Hepatocyte (in vitro differentiated cells): ENCODE measurements around the gene RIMBP2. TPM values are rescaled to one million over a fixed set of nuclear protein-coding genes. Genes with fewer than 3 reads are reported as not detected.

ENCODE experiments used
- DNase-seq: peaks from one replicate; pipeline ENCODE4 v3.0.0-alpha.2; 2016; ENCODE audit warnings: low spot score
- H2AFZ ChIP-seq: fragments of 200-600 bp; sonication (generic); 2 replicates; pipeline ENCODE4 v1.6.0; 2016; ENCODE audit warnings: antibody characterized with exemption, mild to moderate bottlenecking
- H3K27ac ChIP-seq: fragments of 200-600 bp; sonication (generic); 2 replicates; pipeline ENCODE4 v1.5.1; 2016; ENCODE audit warnings: mild to moderate bottlenecking
- H3K27me3 ChIP-seq: fragments of 200-600 bp; sonication (generic); 2 replicates; pipeline ENCODE4 v1.6.1; 2016
- H3K36me3 ChIP-seq: fragments of 200-600 bp; sonication (generic); replicated peaks from 2 replicates; pipeline ENCODE4 v1.5.1; 2016; ENCODE audit warnings: low read depth; ENCODE audit not compliant: insufficient read depth
- H3K4me1 ChIP-seq: fragments of 200-600 bp; sonication (generic); 2 replicates; pipeline ENCODE4 v1.5.1; 2016; ENCODE audit warnings: mild to moderate bottlenecking, moderate library complexity; ENCODE audit not compliant: insufficient read depth
- H3K4me2 ChIP-seq: fragments of 200-600 bp; sonication (generic); 2 replicates; pipeline ENCODE4 v1.6.0; 2016
- H3K4me3 ChIP-seq: fragments of 200-600 bp; sonication (generic); 2 replicates; pipeline ENCODE4 v1.5.1; 2016; ENCODE audit warnings: mild to moderate bottlenecking
- H3K79me2 ChIP-seq: fragments of 200-600 bp; sonication (generic); 2 replicates; pipeline ENCODE4 v1.6.0; 2017; ENCODE audit warnings: mild to moderate bottlenecking
- H3K9me2 ChIP-seq: fragments of 200-600 bp; sonication (generic); replicated peaks from 2 replicates; pipeline ENCODE4 v1.6.0; 2017; ENCODE audit warnings: mild to moderate bottlenecking; ENCODE audit not compliant: insufficient read depth
- H3K9me3 ChIP-seq: fragments of 200-600 bp; sonication (generic); 2 replicates; pipeline ENCODE4 v1.5.1; 2016; ENCODE audit warnings: low read depth, mild to moderate bottlenecking
- H4K20me1 ChIP-seq: fragments of 200-600 bp; sonication (generic); 2 replicates; pipeline ENCODE4 v1.6.0; 2016; ENCODE audit warnings: mild to moderate bottlenecking; ENCODE audit not compliant: insufficient read depth, poor library complexity, severe bottlenecking
- CTCF ChIP-seq: fragments of 200-600 bp; sonication (generic); IDR thresholded peaks from 2 replicates; pipeline ENCODE4 v1.5.1; 2016; ENCODE audit warnings: antibody characterized with exemption, mild to moderate bottlenecking; ENCODE audit not compliant: poor library complexity
- EZH2 ChIP-seq: fragments of 200-600 bp; sonication (generic); IDR thresholded peaks from 2 replicates; pipeline ENCODE4 v1.6.1; 2016; ENCODE audit warnings: antibody characterized with exemption, mild to moderate bottlenecking, borderline replicate concordance
- EZH2phosphoT487 ChIP-seq: fragments of 200-600 bp; sonication (generic); IDR thresholded peaks from one replicate; pipeline ENCODE4 v1.6.1; 2018; ENCODE audit warnings: antibody characterized with exemption, mild to moderate bottlenecking, low read depth, moderate library complexity; ENCODE audit not compliant: unreplicated experiment, severe bottlenecking
- WGBS: methylation state at CpG from one replicate; pipeline ENCODE4 v1.1.6; 2016; ENCODE audit warnings: low lambda C conversion rate; ENCODE audit errors: missing lambda C conversion rate; 5-methylcytosine and 5-hydroxymethylcytosine counted together
- polyA plus RNA-seq: library from polyadenylated mRNA; unstranded; fragments of >200 nt; fragmentation: Nextera tagmentation; extraction: Ambion mirVana; gene quantifications from 2 replicates; pipeline ENCODE4 v1.2.1, GENCODE V29; 2016
- total RNA-seq: library from RNA; depleted of rRNA; stranded (reverse); fragments of >200 nt; gene quantifications from 2 replicates; pipeline ENCODE4 v1.2.3, GENCODE V29; 2014

RIMBP2 gene
- total and polyA plus RNA-seq, 2 experiments from 2014 or later = 2.5 to 4.4 TPM

GRCh38 chr12:130362060-130362459 is 354.0 kb downstream of the RIMBP2 start:
- Histone ChIP-seq H3K4me2 (no peak overlapping the region), H3K4me1 (peaks cover 5% of the 10 kb centered on the region), H3K9me3 (no peaks in the 10 kb centered on the region), H2AFZ (no peak overlapping the region), H4K20me1 (no peaks in the 10 kb centered on the region), H3K9me2 (no peaks in the 10 kb centered on the region), H3K27ac (no peak overlapping the region), H3K79me2 (no peaks in the 10 kb centered on the region), H3K4me3 (no peak overlapping the region), H3K36me3 (no peaks in the 10 kb centered on the region), H3K27me3 (peaks cover 14% of the 10 kb centered on the region)
- DNase-seq = no peak
- TF ChIP-seq EZH2phosphoT487 = no peak
- no peak for TF ChIP-seq EZH2
- no peak for TF ChIP-seq CTCF
- WGBS = 76% methylated on average over 5 of the region's 5 CpGs

GRCh38 chr12:130357729-130358330 is 358.3 kb downstream of the RIMBP2 start:
- no peak overlapping the region for H3K4me2 ChIP-seq
- peaks cover 33% of the 10 kb centered on the region for H3K27me3 ChIP-seq
- no peak overlapping the region for H3K4me3 ChIP-seq
- H3K9me2 ChIP-seq = no peaks in the 10 kb centered on the region
- WGBS = 60% methylated on average over 14 of the region's 14 CpGs
- TF ChIP-seq EZH2phosphoT487 (no peak), CTCF (no peak), EZH2 (no peak)
- no peaks in the 10 kb centered on the region for H3K79me2 ChIP-seq
- H3K27ac ChIP-seq = no peak overlapping the region
- no peak overlapping the region for H2AFZ ChIP-seq
- H3K4me1 ChIP-seq = no peaks in the 10 kb centered on the region
- no peak for DNase-seq
- no peaks in the 10 kb centered on the region for H3K36me3 ChIP-seq
- no peaks in the 10 kb centered on the region for H3K9me3 ChIP-seq
- H4K20me1 ChIP-seq = no peaks in the 10 kb centered on the region

GRCh38 chr12:130357241-130357640 is 358.9 kb downstream of the RIMBP2 start:
- Histone ChIP-seq H3K9me3 (no peaks in the 10 kb centered on the region), H3K79me2 (no peaks in the 10 kb centered on the region), H3K4me2 (no peak overlapping the region), H3K4me3 (no peak overlapping the region), H3K4me1 (no peaks in the 10 kb centered on the region), H2AFZ (no peak overlapping the region), H3K36me3 (no peaks in the 10 kb centered on the region), H4K20me1 (no peaks in the 10 kb centered on the region), H3K27ac (no peak overlapping the region), H3K27me3 (peaks cover 33% of the 10 kb centered on the region), H3K9me2 (no peaks in the 10 kb centered on the region)
- DNase-seq = no peak
- TF ChIP-seq EZH2phosphoT487 = no peak
- TF ChIP-seq EZH2 = no peak
- no peak for TF ChIP-seq CTCF
- 73% methylated on average over 8 of the region's 8 CpGs for WGBS

GRCh38 chr12:130356222-130356621 is 359.9 kb downstream of the RIMBP2 start:
- TF ChIP-seq EZH2 = no peak
- no peak for TF ChIP-seq EZH2phosphoT487
- TF ChIP-seq CTCF = no peak
- no peak overlapping the region for H3K4me2 ChIP-seq
- no peak overlapping the region for H3K27ac ChIP-seq
- H3K36me3 ChIP-seq = no peaks in the 10 kb centered on the region
- no peaks in the 10 kb centered on the region for H3K9me2 ChIP-seq
- no peak overlapping the region for H2AFZ ChIP-seq
- H4K20me1 ChIP-seq = no peaks in the 10 kb centered on the region
- no peaks in the 10 kb centered on the region for H3K4me1 ChIP-seq
- WGBS = 65% methylated on average over 8 of the region's 8 CpGs
- H3K4me3 ChIP-seq = no peak overlapping the region
- DNase-seq = no peak
- peaks cover 33% of the 10 kb centered on the region for H3K27me3 ChIP-seq
- H3K79me2 ChIP-seq = no peaks in the 10 kb centered on the region
- no peaks in the 10 kb centered on the region for H3K9me3 ChIP-seq
